HG03280 (cell line): ENCODE results near the gene DVL2.
A peak's percentile ranks its signal among the peaks of the same experiment; 100 is the strongest.

Source experiments
- ATAC-seq: cut with Tn5 transposase; IDR thresholded peaks from one replicate; pipeline ENCODE4 v1.9.1; 2021; ENCODE audit warnings: mild to moderate bottlenecking, moderate library complexity; ENCODE audit not compliant: unreplicated experiment

Gene DVL2

DNA sequence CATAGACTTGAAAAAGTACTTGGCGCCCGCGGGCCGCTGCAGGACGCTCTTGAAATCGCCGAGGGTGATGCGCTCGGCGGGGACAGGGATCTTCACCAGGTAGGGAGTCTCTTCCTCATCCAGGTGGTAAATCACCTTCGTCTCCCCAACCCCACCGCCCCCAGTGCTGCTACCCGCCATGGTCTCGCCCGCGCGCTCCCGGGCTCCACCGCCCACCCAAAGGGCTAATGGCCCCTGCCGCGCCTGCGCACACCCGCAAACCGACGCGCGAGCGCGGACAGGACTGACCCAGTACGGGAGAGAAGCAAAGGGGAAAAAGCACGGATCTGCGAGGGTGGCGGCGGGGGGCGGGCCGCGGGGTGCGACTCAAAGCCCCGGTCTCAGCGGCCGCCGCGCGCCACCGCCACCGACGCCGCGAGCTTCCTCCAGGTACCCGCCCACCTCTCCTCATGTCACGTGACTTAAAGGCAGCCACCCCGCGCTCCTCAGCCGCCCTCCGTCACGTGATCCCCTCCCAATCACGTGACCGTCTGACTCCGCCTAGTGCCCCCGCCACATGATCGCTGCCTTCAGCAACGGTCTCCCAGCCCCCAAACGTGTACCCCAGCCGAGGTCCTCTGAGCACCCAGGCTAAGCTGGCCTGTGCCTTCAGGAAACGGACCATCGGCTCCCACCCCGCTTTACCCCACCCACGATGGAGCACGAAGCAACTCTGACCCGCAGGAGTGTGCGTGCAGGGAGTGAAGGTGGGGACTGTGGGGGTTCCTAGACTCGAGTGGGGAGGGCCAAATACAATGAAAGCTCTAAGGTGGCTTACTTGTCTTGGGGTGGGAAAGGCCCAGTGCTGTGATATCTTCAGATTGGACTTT, at the start of gene DVL2:
Gene DVL2, minus strand, starts transcription at position 435 of the 869 bp plus-strand sequence. Its CDS starts 255 bp downstream, at position 180.
- ATAC-seq = peak; percentile 57

- ATAC-seq = no peak
Observed at GRCh38 chr17:7283471-7284216, 49.3 kb upstream of the DVL2 start.

DNA sequence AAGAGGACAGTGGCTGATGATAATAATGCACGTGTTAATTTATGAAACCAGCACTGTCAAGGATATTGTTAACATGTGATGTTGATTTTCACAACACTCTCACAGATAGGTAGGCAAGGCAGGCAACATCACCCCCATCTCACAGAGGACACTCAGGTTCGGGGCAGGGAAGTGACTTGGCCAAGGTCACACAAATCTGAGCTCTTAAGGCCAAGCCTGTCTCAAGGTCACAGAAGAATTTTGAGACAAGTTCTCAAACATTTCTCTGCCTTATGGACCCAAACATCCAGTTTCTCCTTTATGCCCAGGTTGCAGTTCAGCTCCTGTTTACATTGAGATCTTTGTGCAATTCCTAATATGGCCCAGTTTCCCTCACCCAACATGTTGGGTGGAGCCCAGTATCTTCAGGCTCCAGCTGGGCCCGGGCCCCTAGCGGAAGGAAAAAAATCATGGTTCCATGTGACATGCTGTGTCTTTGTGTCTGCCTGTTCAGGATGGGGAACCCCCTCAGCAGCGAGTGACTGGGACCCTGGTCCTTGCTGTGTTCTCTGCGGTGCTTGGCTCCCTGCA, 48.5 kb upstream of the DVL2 start:
- no peak for ATAC-seq

GRCh38 chr17:7281953-7282751, 47.8 kb upstream of the DVL2 start:
- ATAC-seq = no peak

- ATAC-seq = peak; percentile 58
Observed at GRCh38 chr17:7281074-7281952, 47.0 kb upstream of the DVL2 start, which contains the start of gene SLC2A4. TSS of gene SLC2A4 (plus strand) at chr17:7281718. CDS start at chr17:7281935, 217 bp downstream.

DNA sequence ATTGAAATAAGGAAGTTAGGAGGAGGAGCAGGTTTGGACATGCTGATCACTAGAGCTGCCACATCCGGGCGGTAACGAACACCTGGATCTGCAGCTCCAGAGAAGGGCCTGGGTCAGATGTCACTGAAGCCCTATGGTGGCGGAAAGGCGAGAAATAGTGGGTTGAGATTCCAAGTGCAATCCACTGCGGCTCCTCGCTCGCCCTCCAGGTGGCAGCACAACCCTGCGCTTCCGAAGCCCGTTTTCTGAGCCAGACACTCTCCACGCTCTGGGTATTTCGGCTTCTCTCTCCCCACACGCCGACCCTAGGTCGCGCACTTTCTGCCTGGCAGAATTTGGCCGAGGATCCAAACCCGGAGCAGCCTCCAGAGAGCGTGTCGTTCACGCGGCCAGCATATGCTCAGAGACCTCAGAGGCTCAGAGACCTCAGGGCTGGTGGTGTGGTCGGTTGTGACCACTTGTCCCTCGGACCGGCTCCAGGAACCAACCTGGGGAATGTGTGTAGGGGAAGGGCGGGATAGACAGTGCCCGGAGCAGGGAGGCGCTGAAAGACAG, 46.3 kb upstream of the DVL2 start:
- ATAC-seq = no peak

DNA sequence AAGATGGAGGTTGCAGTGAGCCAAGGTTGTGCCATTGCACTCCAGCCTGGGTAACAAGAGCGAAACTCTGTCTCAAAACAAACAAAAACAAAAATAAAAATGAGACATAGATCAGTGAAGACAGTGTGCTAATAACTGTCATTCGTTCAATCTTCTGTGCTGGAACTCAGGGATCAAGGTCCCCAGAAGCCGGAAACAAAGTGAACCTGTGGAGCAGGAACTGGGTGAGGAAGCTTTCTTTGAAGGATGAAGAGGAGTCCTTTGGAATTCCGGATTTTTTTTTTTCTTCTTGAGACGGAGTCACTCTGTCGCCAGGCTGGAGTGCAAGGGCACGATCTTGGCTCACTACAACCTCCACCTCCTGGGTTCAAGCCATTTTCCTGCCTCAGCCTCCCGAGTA, 45.1 kb upstream of the DVL2 start:
- ATAC-seq = no peak

GRCh38 chr17:7266784-7267183, 32.5 kb upstream of the DVL2 start:
- no peak for ATAC-seq

DNA sequence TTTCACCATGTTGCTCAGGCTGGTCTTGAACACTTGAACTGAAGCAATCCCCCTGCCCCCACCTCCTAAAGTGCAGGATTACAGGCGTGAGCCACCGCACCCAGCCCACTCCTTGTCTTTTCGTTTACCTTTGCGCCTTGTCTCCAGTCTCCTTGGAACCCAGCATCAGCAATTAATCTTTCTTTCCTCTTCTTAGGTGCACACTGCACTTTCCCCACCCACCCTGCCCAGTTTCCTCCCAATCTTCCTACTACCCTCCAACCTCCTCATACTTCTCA, 29.4 kb upstream of the DVL2 start:
- no peak for ATAC-seq

GRCh38 chr17:7262935-7263800, 28.9 kb upstream of the DVL2 start:
- no peak for ATAC-seq

DNA sequence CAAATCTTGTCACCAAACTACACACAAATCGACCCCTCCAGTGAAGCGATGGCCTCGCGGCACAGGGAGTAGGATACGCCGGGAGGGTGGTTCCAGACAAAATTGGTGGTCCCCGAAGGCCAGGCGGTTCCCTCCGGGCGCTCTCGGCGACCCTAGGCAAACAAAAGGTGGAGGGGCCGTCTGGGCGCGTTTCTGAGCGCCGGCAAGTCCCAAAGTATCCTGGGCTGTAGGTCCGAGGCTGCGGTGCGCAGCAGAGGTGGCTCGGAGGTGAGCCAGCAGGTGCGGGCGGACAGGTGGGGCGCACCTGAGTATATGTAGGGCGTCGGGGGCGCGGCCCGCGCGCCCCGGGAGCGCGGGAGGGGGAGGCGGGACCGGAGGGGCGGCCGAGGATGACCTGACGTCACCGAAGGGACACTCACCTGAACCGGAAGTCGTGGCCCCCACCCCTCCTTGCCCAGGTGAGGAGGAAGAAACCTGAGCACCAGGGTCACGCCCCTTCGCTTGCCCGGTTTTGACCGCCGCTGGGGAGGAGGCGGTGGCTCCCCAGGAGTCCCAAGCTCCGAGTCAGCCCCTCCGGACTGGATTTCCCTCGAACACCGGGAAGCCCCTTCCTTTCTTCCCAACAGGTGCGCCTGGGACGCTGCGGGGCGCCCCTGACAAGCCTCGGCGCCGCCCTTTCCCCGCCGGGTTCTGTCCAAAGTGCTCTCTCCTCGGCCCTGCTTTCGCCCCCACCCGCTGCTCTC, 28.0 kb upstream of the DVL2 start, which contains the start of gene CLDN7:
Gene CLDN7, minus strand, starts transcription at position 287 of the 743 bp plus-strand sequence. CDS start 435 bp downstream, outside the sequence.
- no peak for ATAC-seq

GRCh38 chr17:7261379-7262191, 27.3 kb upstream of the DVL2 start:
- no peak for ATAC-seq

GRCh38 chr17:7260651-7261378, 26.5 kb upstream of the DVL2 start:
- ATAC-seq = no peak

- ATAC-seq = no peak
Observed at GRCh38 chr17:7260151-7260550, 25.8 kb upstream of the DVL2 start.

DNA sequence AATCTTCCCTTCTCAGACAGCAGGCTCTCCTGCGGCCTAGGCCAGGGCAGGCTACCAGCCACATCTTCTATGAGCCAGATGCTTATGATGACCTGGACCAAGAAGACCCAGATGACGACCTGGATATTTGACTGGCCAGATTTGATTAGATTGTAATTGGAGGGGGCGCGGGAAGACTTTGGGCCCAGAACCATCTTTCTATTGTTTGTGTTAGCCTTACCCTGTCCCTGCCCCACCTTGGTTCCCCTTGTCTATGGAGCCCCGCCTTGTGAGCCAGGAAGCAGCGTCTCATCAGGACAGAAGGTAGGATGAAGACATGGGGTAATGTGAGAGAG, 25.2 kb upstream of the DVL2 start:
- no peak for ATAC-seq

GRCh38 chr17:7258731-7259554, 24.6 kb upstream of the DVL2 start:
- ATAC-seq = no peak
